ENCODE measurements around the gene ARL13B. TPM values are rescaled to one million over a fixed set of nuclear protein-coding genes. Genes with fewer than 3 reads are reported as not detected.

The ARL13B gene
- total and polyA plus RNA-seq, 2 of the 13 experiments (the other 11 are each of a cell fraction or from before 2014, with no cell fraction given): 2.2 to 9.6 TPM

DNA sequence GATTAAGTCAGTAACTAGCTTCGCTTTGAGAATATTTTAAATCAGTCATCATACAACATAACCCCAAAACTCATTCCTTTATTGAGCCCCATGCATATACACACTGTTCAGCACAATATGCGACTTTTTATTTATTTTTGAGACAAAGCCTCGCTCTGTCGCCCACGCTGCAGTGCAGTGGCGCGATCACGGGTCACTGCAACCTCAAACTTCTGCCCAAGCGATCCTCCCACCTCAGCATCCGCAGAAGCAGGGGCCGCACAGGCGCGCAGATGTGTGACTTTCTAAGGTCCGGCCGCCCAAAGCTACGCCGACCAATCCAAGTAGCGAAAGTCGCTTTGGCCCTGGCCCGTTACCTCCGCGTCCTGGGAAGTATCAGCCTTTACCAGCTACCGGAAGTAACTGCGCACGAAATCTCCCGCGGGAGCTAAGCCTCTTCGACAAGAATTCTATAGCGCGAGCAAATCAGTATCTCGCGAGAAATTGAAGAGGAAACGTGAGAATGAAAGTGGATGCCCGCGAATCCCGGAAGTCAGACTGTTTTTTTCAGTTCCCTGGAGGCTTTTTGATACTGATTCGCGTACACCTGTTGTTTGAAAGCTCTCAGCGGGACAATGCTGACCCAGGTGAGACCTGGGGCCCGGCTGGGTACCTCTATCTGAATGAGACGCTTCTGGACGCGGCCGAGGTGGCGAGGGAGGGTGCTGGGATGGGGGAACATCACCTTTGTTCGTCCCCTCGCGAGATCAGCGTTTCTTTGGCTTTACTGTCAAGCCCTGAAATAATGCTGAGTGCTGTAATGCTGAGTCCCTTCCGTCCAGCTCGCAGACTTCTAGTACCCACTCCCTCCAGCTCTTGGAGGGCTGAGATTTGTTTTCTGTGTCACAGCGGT, 82.8 kb downstream of the ARL13B start, which contains the start of the genes DHFR2 and NSUN3 (continued):
- TF ChIP-seq, protein P1, sequence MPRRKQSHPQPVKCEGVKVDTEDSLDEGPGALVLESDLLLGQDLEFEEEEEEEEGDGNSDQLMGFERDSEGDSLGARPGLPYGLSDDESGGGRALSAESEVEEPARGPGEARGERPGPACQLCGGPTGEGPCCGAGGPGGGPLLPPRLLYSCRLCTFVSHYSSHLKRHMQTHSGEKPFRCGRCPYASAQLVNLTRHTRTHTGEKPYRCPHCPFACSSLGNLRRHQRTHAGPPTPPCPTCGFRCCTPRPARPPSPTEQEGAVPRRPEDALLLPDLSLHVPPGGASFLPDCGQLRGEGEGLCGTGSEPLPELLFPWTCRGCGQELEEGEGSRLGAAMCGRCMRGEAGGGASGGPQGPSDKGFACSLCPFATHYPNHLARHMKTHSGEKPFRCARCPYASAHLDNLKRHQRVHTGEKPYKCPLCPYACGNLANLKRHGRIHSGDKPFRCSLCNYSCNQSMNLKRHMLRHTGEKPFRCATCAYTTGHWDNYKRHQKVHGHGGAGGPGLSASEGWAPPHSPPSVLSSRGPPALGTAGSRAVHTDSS (CRISPR knock-in tag; conservative IDR thresholded peaks at IDR 0.05): no peak
- TF ChIP-seq RELA (CRISPR knock-in tag; IDR thresholded peaks at IDR 0.05) (no peak; the same call in 1 of the 2 replicates), ZKSCAN8 (CRISPR knock-in tag; IDR thresholded peaks at IDR 0.05; ENCODE audit: borderline replicate concordance) (no peak), PHF8 (CRISPR knock-in tag; IDR thresholded peaks at IDR 0.05) (peak; percentile 81), MXD4 (CRISPR knock-in tag; IDR thresholded peaks at IDR 0.05) (no peak), ZNF33B (CRISPR knock-in tag; IDR thresholded peaks at IDR 0.05) (0 out of 2 replicates have a peak, but pooled peaks have one; percentile 28), FOXA3 (CRISPR knock-in tag; IDR thresholded peaks at IDR 0.05) (peak; percentile 29; the same call in 1 of the 2 replicates), ZNF788 (CRISPR knock-in tag; IDR thresholded peaks at IDR 0.05; ENCODE audit: borderline replicate concordance) (peak; percentile 69; the same call in 1 of the 2 replicates), NFKB2 (CRISPR knock-in tag; IDR thresholded peaks at IDR 0.05; ENCODE audit: borderline replicate concordance) (peak; percentile 68; the same call in 1 of the 2 replicates), ADNP (CRISPR knock-in tag; IDR thresholded peaks at IDR 0.05) (no peak), PRMT3 (CRISPR knock-in tag; IDR thresholded peaks at IDR 0.05; ENCODE audit: borderline replicate concordance, low read depth) (no peak), KAT7 (CRISPR knock-in tag; IDR thresholded peaks at IDR 0.05; ENCODE audit: borderline replicate concordance) (peak; percentile 68; the same call in 1 of the 2 replicates), TRIM24 (CRISPR knock-in tag; IDR thresholded peaks at IDR 0.05) (no peak), MATR3 (CRISPR knock-in tag; IDR thresholded peaks at IDR 0.05) (no peak), FIP1L1 (IDR thresholded peaks at IDR 0.05; ENCODE audit: borderline replicate concordance, insufficient read depth, low read depth, low read length) (0 out of 2 replicates have a peak, but pooled peaks have one; percentile 67)
- TF ChIP-seq, protein P2, sequence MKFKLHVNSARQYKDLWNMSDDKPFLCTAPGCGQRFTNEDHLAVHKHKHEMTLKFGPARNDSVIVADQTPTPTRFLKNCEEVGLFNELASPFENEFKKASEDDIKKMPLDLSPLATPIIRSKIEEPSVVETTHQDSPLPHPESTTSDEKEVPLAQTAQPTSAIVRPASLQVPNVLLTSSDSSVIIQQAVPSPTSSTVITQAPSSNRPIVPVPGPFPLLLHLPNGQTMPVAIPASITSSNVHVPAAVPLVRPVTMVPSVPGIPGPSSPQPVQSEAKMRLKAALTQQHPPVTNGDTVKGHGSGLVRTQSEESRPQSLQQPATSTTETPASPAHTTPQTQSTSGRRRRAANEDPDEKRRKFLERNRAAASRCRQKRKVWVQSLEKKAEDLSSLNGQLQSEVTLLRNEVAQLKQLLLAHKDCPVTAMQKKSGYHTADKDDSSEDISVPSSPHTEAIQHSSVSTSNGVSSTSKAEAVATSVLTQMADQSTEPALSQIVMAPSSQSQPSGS (CRISPR knock-in tag; IDR thresholded peaks at IDR 0.05): peak; percentile 24; the same call in 1 of the 2 replicates
- TF ChIP-seq, protein P3, sequence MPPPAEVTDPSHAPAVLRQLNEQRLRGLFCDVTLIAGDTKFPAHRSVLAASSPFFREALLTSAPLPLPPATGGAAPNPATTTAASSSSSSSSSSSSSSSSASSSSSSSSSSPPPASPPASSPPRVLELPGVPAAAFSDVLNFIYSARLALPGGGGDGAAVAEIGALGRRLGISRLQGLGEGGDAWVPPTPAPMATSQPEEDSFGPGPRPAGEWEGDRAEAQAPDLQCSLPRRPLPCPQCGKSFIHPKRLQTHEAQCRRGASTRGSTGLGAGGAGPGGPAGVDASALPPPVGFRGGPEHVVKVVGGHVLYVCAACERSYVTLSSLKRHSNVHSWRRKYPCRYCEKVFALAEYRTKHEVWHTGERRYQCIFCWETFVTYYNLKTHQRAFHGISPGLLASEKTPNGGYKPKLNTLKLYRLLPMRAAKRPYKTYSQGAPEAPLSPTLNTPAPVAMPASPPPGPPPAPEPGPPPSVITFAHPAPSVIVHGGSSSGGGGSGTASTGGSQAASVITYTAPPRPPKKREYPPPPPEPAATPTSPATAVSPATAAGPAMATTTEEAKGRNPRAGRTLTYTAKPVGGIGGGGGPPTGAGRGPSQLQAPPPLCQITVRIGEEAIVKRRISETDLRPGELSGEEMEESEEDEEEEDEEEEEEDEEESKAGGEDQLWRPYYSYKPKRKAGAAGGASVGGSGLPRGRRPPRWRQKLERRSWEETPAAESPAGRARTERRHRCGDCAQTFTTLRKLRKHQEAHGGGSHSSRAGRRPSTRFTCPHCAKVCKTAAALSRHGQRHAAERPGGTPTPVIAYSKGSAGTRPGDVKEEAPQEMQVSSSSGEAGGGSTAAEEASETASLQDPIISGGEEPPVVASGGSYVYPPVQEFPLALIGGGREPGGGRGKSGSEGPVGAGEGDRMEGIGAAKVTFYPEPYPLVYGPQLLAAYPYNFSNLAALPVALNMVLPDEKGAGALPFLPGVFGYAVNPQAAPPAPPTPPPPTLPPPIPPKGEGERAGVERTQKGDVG (CRISPR knock-in tag; IDR thresholded peaks at IDR 0.05; ENCODE audit: borderline replicate concordance): no peak
- TF ChIP-seq, protein P4, sequence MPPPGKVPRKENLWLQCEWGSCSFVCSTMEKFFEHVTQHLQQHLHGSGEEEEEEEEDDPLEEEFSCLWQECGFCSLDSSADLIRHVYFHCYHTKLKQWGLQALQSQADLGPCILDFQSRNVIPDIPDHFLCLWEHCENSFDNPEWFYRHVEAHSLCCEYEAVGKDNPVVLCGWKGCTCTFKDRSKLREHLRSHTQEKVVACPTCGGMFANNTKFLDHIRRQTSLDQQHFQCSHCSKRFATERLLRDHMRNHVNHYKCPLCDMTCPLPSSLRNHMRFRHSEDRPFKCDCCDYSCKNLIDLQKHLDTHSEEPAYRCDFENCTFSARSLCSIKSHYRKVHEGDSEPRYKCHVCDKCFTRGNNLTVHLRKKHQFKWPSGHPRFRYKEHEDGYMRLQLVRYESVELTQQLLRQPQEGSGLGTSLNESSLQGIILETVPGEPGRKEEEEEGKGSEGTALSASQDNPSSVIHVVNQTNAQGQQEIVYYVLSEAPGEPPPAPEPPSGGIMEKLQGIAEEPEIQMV (CRISPR knock-in tag; IDR thresholded peaks at IDR 0.05; ENCODE audit: low read depth): no peak
- TF ChIP-seq, protein P5, sequence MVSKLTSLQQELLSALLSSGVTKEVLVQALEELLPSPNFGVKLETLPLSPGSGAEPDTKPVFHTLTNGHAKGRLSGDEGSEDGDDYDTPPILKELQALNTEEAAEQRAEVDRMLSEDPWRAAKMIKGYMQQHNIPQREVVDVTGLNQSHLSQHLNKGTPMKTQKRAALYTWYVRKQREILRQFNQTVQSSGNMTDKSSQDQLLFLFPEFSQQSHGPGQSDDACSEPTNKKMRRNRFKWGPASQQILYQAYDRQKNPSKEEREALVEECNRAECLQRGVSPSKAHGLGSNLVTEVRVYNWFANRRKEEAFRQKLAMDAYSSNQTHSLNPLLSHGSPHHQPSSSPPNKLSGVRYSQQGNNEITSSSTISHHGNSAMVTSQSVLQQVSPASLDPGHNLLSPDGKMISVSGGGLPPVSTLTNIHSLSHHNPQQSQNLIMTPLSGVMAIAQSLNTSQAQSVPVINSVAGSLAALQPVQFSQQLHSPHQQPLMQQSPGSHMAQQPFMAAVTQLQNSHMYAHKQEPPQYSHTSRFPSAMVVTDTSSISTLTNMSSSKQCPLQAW (CRISPR knock-in tag; IDR thresholded peaks at IDR 0.05): peak; percentile 69; the same call in 1 of the 2 replicates
